GM12878 (cell line): ENCODE data around the gene CAND1. TPM values are rescaled to one million over a fixed set of nuclear protein-coding genes. Genes with fewer than 3 reads are reported as not detected.

Experiments
- ATAC-seq: fragments of 200-7000 bp; cut with Tn5 transposase; 3 replicates; pipeline ENCODE4 v1.9.1; 2020; ENCODE audit warnings: mild to moderate bottlenecking, moderate library complexity
- BruUV-seq: library from RNA; stranded (reverse); fragments of 400-500 nt; replicated peaks from 2 replicates; lab custom pipeline; 2021; lab: Mats Ljungman, UMichigan
- CTCF ChIA-PET: fragments of 300-600 bp; sonication (Branson Sonifier 250); formaldehyde crosslinking; extraction: SDS; loops from one replicate; lab custom pipeline; 2021; ENCODE audit warnings: inconsistent platforms; lab: Yijun Ruan, JAX
- POLR2A ChIA-PET: fragments of 350-600 bp; formaldehyde crosslinking; extraction: SDS; loops from one replicate; lab custom pipeline; 2021; ENCODE audit warnings: inconsistent platforms; lab: Charles Lee
- RAD21 ChIA-PET: fragments of 300-600 bp; sonication (Branson Sonifier 250); formaldehyde crosslinking; loops from one replicate; lab custom pipeline; 2023; ENCODE audit warnings: antibody characterized with exemption; ENCODE audit not compliant: unreplicated experiment; lab: Charles Lee
- SMC1A ChIA-PET: fragments of 300-600 bp; sonication (Branson Sonifier 250); formaldehyde crosslinking; loops from one replicate; lab custom pipeline; 2023; ENCODE audit not compliant: unreplicated experiment, uncharacterized antibody; lab: Charles Lee
- DNase-seq: peaks from one replicate; pipeline ENCODE4 v3.0.0-alpha.2; 2011; ENCODE audit warnings: low read depth, low spot score
- FAIRE-seq: peaks from 3 replicates; lab custom pipeline; 2011; peaks lifted over from hg19 to GRCh38; lab: Jason Lieb, UNC
- H2AFZ ChIP-seq: 2 replicates; pipeline ENCODE4 v1.6.0; 2011; ENCODE audit warnings: low read depth, low read length, control low read depth; ENCODE audit not compliant: control insufficient read depth
- H3K27ac ChIP-seq: 2 replicates; pipeline ENCODE4 v1.5.1; 2011; ENCODE audit warnings: control low read depth; ENCODE audit not compliant: control insufficient read depth, insufficient read depth
- H3K27me3 ChIP-seq, 2 experiments: replicated peaks in 1 of 2; 2 replicates each; pipeline versions ENCODE4 v1.6.0 to v1.6.1; 2011; ENCODE audit warnings: low read length in 1 of 2; ENCODE audit not compliant: control insufficient read depth in 2 of 2, insufficient read depth in 2 of 2
- H3K36me3 ChIP-seq, 2 experiments: 2 replicates each; pipeline ENCODE4 v1.5.1; 2011; ENCODE audit warnings: low read length in 1 of 2; ENCODE audit not compliant: control insufficient read depth in 2 of 2, insufficient read depth in 2 of 2
- H3K4me1 ChIP-seq: 2 replicates; pipeline ENCODE4 v1.6.1; 2011; ENCODE audit warnings: mild to moderate bottlenecking, low read length, moderate library complexity, mixed read lengths; ENCODE audit not compliant: control insufficient read depth, insufficient read depth
- H3K4me2 ChIP-seq: 2 replicates; pipeline ENCODE4 v1.6.0; 2011; ENCODE audit warnings: control low read depth; ENCODE audit not compliant: control insufficient read depth, insufficient read depth
- H3K4me3 ChIP-seq: fragments of 200-600 bp; sonication (generic); 2 replicates; pipeline ENCODE4 v1.5.1; 2016
- H3K79me2 ChIP-seq: 2 replicates; pipeline ENCODE4 v1.6.0; 2011; ENCODE audit warnings: low read length; ENCODE audit not compliant: control insufficient read depth, insufficient read depth
- H3K9ac ChIP-seq: 2 replicates; pipeline ENCODE4 v1.8.0; 2011; ENCODE audit warnings: low read length, control low read depth, mixed read lengths; ENCODE audit not compliant: control insufficient read depth, insufficient read depth
- H3K9me3 ChIP-seq: replicated peaks from 3 replicates; pipeline ENCODE4 v1.5.1; 2011; ENCODE audit warnings: mild to moderate bottlenecking, low read length; ENCODE audit not compliant: control insufficient read depth, insufficient read depth
- H4K20me1 ChIP-seq: 2 replicates; pipeline ENCODE4 v1.6.0; 2011; ENCODE audit not compliant: control insufficient read depth, insufficient read depth
- BACH1 ChIP-seq: fragments of 450-650 bp; IDR thresholded peaks from 2 replicates; pipeline ENCODE4 v1.6.1; 2017; ENCODE audit warnings: mild to moderate bottlenecking, borderline replicate concordance
- CHD2 ChIP-seq: IDR thresholded peaks from 2 replicates; pipeline ENCODE4 v1.6.1; 2011; ENCODE audit warnings: low read depth, low read length, improper control_type of control experiment, borderline replicate concordance
- NFYA ChIP-seq: IDR thresholded peaks from 2 replicates; pipeline ENCODE4 v1.6.1; 2011; ENCODE audit warnings: low read depth, mild to moderate bottlenecking, low read length, improper control_type of control experiment, borderline replicate concordance
- NR2F1 ChIP-seq: fragments of 450-650 bp; conservative IDR thresholded peaks from 2 replicates; pipeline ENCODE4 v1.6.1; 2017; ENCODE audit warnings: mild to moderate bottlenecking
- RAD21 ChIP-seq: IDR thresholded peaks from 2 replicates; pipeline ENCODE4 v1.6.1; 2011; ENCODE audit warnings: mild to moderate bottlenecking, low read depth, low read length, moderate library complexity; ENCODE audit not compliant: insufficient read depth
- RUNX3 ChIP-seq: IDR thresholded peaks from 2 replicates; pipeline ENCODE4 v1.6.1; 2012; ENCODE audit warnings: low read length, inconsistent platforms
- TBL1XR1 ChIP-seq: IDR thresholded peaks from 2 replicates; pipeline ENCODE4 v1.6.1; 2012; ENCODE audit warnings: low read depth, low read length, improper control_type of control experiment
- TCF7 ChIP-seq: IDR thresholded peaks from 2 replicates; pipeline ENCODE4 v1.6.1; 2014; ENCODE audit warnings: antibody characterized with exemption, borderline replicate concordance
- WRNIP1 ChIP-seq: IDR thresholded peaks from 2 replicates; pipeline ENCODE4 v1.6.1; 2011; ENCODE audit warnings: low read depth, low read length, improper control_type of control experiment, borderline replicate concordance
- ZNF24 ChIP-seq: fragments of 450-650 bp; IDR thresholded peaks from 2 replicates; pipeline ENCODE4 v1.6.1; 2017; ENCODE audit warnings: antibody characterized with exemption, mild to moderate bottlenecking
- WGBS: methylation state at CpG from one replicate; pipeline ENCODE4 v1.1.6; 2016; ENCODE audit warnings: low lambda C conversion rate; ENCODE audit not compliant: insufficient replicate concordance, insufficient coverage; ENCODE audit errors: missing lambda C conversion rate; 5-methylcytosine and 5-hydroxymethylcytosine counted together
- in situ Hi-C: fragments of 300-500 bp; cut with MboI; formaldehyde crosslinking; loops from 9 replicates; pipeline ENCODE4 v1.14.3; 2018; ENCODE audit warnings: mixed read lengths
- intact Hi-C: fragments of 100-400 bp; cut with micrococcal nuclease; formaldehyde crosslinking; loops from one replicate; pipeline ENCODE4 v1.14.2; 2022; ENCODE audit not compliant: unreplicated experiment
- polyA plus RNA-seq, 11 experiments: library from polyadenylated mRNA; depleted of rRNA in 4 of 11; unstranded in 6 of 11; stranded (reverse) in 5 of 11; fragments of >200 nt; fragmentation: Nextera tagmentation in 4 of 11; fragmentation: Illumina TruSeq in 1 of 11; extraction: Ambion mirVana in 4 of 11; extraction: Trizol in 1 of 11; gene quantifications; 1 replicate in 1 of 11; 2 replicates in 10 of 11; pipeline versions ENCODE4 v1.2.1 to v1.2.3, GENCODE V29; 2011 to 2016; ENCODE audit warnings: inconsistent platforms in 2 of 11, missing spikeins in 2 of 11, low read depth in 1 of 11
- total RNA-seq, 4 experiments: library from RNA; depleted of rRNA in 3 of 4; stranded (reverse); fragments of >200 nt in 3 of 4; fragmentation: Illumina TruSeq in 1 of 4; extraction: Trizol in 1 of 4; gene quantifications; 2 replicates each; pipeline versions ENCODE4 v1.2.1 to v1.2.3, GENCODE V29; 2013 to 2021
- TF ChIP-seq, protein P1 (sequence below): fragments of 450-650 bp; IDR thresholded peaks from 2 replicates; pipeline ENCODE4 v1.6.1; 2018; ENCODE audit warnings: mild to moderate bottlenecking, low read depth, moderate library complexity; ENCODE audit not compliant: partially characterized antibody
- TF ChIP-seq, protein P2 (sequence below): fragments of 450-650 bp; IDR thresholded peaks from 2 replicates; pipeline ENCODE4 v1.6.1; 2017; ENCODE audit warnings: borderline replicate concordance
- TF ChIP-seq, protein P3 (sequence below): IDR thresholded peaks from 2 replicates; pipeline ENCODE4 v1.6.1; 2011; ENCODE audit warnings: borderline replicate concordance, low read depth, mild to moderate bottlenecking, moderate library complexity, low read length; ENCODE audit not compliant: insufficient read depth, poor library complexity, severe bottlenecking
- TF ChIP-seq, protein P4 (sequence below), 3 experiments: IDR thresholded peaks in 2 of 3; conservative IDR thresholded peaks in 1 of 3; 2 replicates each; pipeline ENCODE4 v1.5.1; 2011; ENCODE audit warnings: low read depth in 3 of 3, low read length in 3 of 3, mild to moderate bottlenecking in 3 of 3, control low read depth in 2 of 3, moderate library complexity in 2 of 3, inconsistent platforms in 1 of 3, mixed read lengths in 1 of 3; ENCODE audit not compliant: control insufficient read depth in 2 of 3, insufficient read depth in 1 of 3; ENCODE audit errors: extremely low read depth in 1 of 3

CAND1 gene
- total and polyA plus RNA-seq, 10 of the 15 experiments (the other 5 are each of a cell fraction or from before 2014, with no cell fraction given): 34.5 to 213 (median 96.0) TPM

DNA sequence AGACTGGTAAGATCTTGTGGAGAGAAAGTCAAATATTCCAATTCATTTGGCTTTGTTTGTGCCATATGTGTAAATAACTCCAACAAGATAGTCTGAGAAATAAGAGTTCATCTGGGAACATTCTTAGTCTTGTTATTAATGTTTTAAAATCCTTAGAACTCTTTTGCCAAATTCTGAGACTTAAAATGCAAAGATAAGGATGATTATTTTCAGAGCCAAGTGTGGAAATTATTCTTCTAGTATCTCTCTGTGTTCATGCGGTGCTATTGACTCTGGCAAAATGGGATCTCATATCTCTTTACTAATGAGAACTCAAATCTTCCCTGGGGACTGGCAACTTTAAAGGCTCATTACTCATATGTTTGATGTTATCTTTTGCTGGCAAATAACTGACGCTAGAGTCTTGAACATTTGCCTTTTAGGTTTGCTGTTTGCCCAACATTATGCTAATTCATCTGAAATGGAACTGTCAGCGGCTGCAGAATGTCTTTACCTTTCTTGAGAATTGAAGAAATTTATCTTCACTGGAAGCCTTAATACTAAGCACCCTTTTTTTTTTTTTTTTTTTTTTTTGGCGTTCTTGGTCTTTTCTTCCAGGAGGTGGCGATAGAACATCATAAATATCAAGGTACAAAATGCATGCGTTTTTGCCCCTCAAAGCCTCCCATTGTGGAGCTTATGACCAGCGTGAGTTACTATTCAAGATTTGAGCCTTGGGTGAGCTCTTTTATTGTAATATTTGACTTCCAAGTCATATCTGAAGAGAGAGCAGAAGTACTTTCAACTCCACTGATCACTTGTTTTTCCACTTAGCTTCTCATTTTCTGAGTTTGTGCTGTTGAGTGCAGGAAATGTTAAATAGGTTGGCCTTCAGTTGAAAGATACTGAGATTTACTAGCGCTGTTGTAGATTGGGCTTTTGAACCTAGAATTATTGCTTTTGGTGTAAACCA is 86.5 kb downstream of the CAND1 start:
- RAD21 ChIA-PET: interaction anchor here (0.6 to 6.5 kb wide), 23 partner anchors 9 to 1489 kb away, joined by 3 to 63 read pairs (median 4); no protein-coding TSS in a partner anchor
- SMC1A ChIA-PET: interaction anchor here (0.6 to 5.9 kb wide), 18 partner anchors 11 to 867 kb away, joined by 3 to 77 read pairs (median 4); no protein-coding TSS in a partner anchor
- no peaks in the 10 kb centered on the region for H3K36me3 ChIP-seq
- H2AFZ ChIP-seq: no peak overlapping the region
- H3K27me3 ChIP-seq: no peaks in the 10 kb centered on the region
- DNase-seq: peak; percentile 16
- no peak overlapping the region for H3K27ac ChIP-seq
- FAIRE-seq: no peak
- in situ Hi-C loops (loop anchor here (5.0 kb wide), 1 partner anchor 587 kb away; no protein-coding TSS in a partner anchor), intact Hi-C loops (loop anchor here (1.0 to 10.0 kb wide), 3 partner anchors 85 to 588 kb away; no protein-coding TSS in a partner anchor)
- no peak overlapping the region for H3K4me3 ChIP-seq
- no TSS peak for BruUV-seq
- H3K9ac ChIP-seq: no peak overlapping the region
- 15% methylated on average over 6 of the region's 8 CpGs for WGBS
- POLR2A ChIA-PET: interaction anchor here (0.6 to 1.0 kb wide), 2 partner anchors 38 to 585 kb away, joined by 3 to 4 read pairs; no protein-coding TSS in a partner anchor
- H3K79me2 ChIP-seq: no peaks in the 10 kb centered on the region
- CTCF ChIA-PET: interaction anchor here (0.7 to 7.6 kb wide), 25 partner anchors 9 to 1719 kb away, joined by 3 to 115 read pairs (median 5); no protein-coding TSS in a partner anchor
- peak; percentile 76 for ATAC-seq
- H3K4me1 ChIP-seq: no peaks in the 10 kb centered on the region
- no peaks in the 10 kb centered on the region for H4K20me1 ChIP-seq
- no peaks in the 10 kb centered on the region for H3K9me3 ChIP-seq
- H3K4me2 ChIP-seq: no peak overlapping the region
- TF ChIP-seq WRNIP1: no peak
- no peak for TF ChIP-seq RUNX3
- no peak for TF ChIP-seq BACH1
- TF ChIP-seq, protein P1, sequence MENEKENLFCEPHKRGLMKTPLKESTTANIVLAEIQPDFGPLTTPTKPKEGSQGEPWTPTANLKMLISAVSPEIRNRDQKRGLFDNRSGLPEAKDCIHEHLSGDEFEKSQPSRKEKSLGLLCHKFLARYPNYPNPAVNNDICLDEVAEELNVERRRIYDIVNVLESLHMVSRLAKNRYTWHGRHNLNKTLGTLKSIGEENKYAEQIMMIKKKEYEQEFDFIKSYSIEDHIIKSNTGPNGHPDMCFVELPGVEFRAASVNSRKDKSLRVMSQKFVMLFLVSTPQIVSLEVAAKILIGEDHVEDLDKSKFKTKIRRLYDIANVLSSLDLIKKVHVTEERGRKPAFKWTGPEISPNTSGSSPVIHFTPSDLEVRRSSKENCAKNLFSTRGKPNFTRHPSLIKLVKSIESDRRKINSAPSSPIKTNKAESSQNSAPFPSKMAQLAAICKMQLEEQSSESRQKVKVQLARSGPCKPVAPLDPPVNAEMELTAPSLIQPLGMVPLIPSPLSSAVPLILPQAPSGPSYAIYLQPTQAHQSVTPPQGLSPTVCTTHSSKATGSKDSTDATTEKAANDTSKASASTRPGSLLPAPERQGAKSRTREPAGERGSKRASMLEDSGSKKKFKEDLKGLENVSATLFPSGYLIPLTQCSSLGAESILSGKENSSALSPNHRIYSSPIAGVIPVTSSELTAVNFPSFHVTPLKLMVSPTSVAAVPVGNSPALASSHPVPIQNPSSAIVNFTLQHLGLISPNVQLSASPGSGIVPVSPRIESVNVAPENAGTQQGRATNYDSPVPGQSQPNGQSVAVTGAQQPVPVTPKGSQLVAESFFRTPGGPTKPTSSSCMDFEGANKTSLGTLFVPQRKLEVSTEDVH: no peak
- no peak for TF ChIP-seq NR2F1
- TF ChIP-seq, protein P2, sequence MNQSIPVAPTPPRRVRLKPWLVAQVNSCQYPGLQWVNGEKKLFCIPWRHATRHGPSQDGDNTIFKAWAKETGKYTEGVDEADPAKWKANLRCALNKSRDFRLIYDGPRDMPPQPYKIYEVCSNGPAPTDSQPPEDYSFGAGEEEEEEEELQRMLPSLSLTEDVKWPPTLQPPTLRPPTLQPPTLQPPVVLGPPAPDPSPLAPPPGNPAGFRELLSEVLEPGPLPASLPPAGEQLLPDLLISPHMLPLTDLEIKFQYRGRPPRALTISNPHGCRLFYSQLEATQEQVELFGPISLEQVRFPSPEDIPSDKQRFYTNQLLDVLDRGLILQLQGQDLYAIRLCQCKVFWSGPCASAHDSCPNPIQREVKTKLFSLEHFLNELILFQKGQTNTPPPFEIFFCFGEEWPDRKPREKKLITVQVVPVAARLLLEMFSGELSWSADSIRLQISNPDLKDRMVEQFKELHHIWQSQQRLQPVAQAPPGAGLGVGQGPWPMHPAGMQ: no peak
- TF ChIP-seq NFYA: no peak
- no peak for TF ChIP-seq ZNF24
- TF ChIP-seq RAD21: peak; percentile 78
- TF ChIP-seq TBL1XR1: no peak
- TF ChIP-seq TCF7: no peak
- TF ChIP-seq, protein P3, sequence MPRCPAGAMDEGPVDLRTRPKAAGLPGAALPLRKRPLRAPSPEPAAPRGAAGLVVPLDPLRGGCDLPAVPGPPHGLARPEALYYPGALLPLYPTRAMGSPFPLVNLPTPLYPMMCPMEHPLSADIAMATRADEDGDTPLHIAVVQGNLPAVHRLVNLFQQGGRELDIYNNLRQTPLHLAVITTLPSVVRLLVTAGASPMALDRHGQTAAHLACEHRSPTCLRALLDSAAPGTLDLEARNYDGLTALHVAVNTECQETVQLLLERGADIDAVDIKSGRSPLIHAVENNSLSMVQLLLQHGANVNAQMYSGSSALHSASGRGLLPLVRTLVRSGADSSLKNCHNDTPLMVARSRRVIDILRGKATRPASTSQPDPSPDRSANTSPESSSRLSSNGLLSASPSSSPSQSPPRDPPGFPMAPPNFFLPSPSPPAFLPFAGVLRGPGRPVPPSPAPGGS: no peak
- TF ChIP-seq, protein P4, sequence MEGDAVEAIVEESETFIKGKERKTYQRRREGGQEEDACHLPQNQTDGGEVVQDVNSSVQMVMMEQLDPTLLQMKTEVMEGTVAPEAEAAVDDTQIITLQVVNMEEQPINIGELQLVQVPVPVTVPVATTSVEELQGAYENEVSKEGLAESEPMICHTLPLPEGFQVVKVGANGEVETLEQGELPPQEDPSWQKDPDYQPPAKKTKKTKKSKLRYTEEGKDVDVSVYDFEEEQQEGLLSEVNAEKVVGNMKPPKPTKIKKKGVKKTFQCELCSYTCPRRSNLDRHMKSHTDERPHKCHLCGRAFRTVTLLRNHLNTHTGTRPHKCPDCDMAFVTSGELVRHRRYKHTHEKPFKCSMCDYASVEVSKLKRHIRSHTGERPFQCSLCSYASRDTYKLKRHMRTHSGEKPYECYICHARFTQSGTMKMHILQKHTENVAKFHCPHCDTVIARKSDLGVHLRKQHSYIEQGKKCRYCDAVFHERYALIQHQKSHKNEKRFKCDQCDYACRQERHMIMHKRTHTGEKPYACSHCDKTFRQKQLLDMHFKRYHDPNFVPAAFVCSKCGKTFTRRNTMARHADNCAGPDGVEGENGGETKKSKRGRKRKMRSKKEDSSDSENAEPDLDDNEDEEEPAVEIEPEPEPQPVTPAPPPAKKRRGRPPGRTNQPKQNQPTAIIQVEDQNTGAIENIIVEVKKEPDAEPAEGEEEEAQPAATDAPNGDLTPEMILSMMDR (IDR thresholded peaks at IDR 0.05 in 2 of 3, conservative IDR thresholded peaks at IDR 0.05 in 1 of 3; ENCODE audit: control insufficient read depth in 2 of 3, extremely low read depth in 1 of 3, insufficient read depth in 1 of 3, low read depth in 3 of 3, low read length in 3 of 3): peak; percentile 42 to 58 (median 53); a peak in 5 of 6 replicates
- TF ChIP-seq CHD2: no peak
